Left lung (tissue), 10 donors: Measurements from ENCODE around the gene RFX2. TPM values are rescaled to one million over a fixed set of nuclear protein-coding genes. Genes with fewer than 3 reads are reported as not detected.
A peak's percentile ranks its signal among the peaks of the same experiment; 100 is the strongest.

Experiments
- ATAC-seq: fragments of 200-7000 bp; cut with Tn5 transposase; one replicate; pipeline ENCODE4 v1.9.1; 2020; ENCODE audit warnings: moderate library complexity
- DNase-seq, 4 donors: peaks; one replicate each; pipeline ENCODE4 v3.0.0-alpha.2; 2013 to 2020
- H3K27ac ChIP-seq, 2 donors: fragments of 200-600 bp; sonication (generic) in 1 of 2; one replicate each; pipeline versions ENCODE4 v1.5.0 to v1.8.0; 2020 to 2021
- H3K27me3 ChIP-seq, 2 donors: fragments of 200-600 bp; sonication (generic) in 1 of 2; one replicate each; pipeline versions ENCODE4 v1.5.0 to v1.8.0; 2020 to 2021
- H3K36me3 ChIP-seq, 2 donors: fragments of 200-600 bp; sonication (generic) in 1 of 2; one replicate each; pipeline versions ENCODE4 v1.5.0 to v1.8.0; 2020 to 2021
- H3K4me1 ChIP-seq, 2 donors: fragments of 200-600 bp; one replicate each; pipeline ENCODE4 v1.8.0; 2021
- H3K4me3 ChIP-seq, 2 donors: fragments of 200-600 bp; sonication (generic) in 1 of 2; one replicate each; pipeline versions ENCODE4 v1.5.0 to v1.8.0; 2020 to 2021; ENCODE audit warnings: mild to moderate bottlenecking in 1 of 2
- H3K9me3 ChIP-seq, 2 donors: fragments of 200-600 bp; sonication (generic) in 1 of 2; one replicate each; pipeline versions ENCODE4 v1.5.0 to v1.8.0; 2020 to 2021
- CTCF ChIP-seq, 2 donors: fragments of 200-600 bp; sonication (generic) in 1 of 2; IDR thresholded peaks; one replicate each; pipeline versions ENCODE4 v1.5.0 to v1.8.0; 2021; ENCODE audit warnings: antibody characterized with exemption in 2 of 2
- intact Hi-C, 2 donors: fragments of 100-400 bp; cut with DNase I; formaldehyde crosslinking; loops; one replicate each; pipeline versions ENCODE4 v1.11.2 to v1.14.2; 2022
- polyA plus RNA-seq, 6 donors: library from polyadenylated mRNA; unstranded; fragments of 120-200 nt; gene quantifications; one replicate each; pipeline ENCODE4 v1.2.1, GENCODE V29; 2013; ENCODE audit not compliant: insufficient read length in 6 of 6
- total RNA-seq, 2 donors: library from RNA; stranded (reverse); fragmentation: NEBNext Ultra II Directional; extraction: Animal tissue kit (Norgen Biotek cat#: 25700); gene quantifications; one replicate each; pipeline ENCODE4 v1.2.1, GENCODE V29; 2021
- donor health status: DM: no; HTN: yes; CAD: no.
- donor health status: DM: no; HTN: no; CAD: no.

The RFX2 gene
- total and polyA plus RNA-seq, 8 donors = 12.7 to 18.8 (median 16.5) TPM

DNA sequence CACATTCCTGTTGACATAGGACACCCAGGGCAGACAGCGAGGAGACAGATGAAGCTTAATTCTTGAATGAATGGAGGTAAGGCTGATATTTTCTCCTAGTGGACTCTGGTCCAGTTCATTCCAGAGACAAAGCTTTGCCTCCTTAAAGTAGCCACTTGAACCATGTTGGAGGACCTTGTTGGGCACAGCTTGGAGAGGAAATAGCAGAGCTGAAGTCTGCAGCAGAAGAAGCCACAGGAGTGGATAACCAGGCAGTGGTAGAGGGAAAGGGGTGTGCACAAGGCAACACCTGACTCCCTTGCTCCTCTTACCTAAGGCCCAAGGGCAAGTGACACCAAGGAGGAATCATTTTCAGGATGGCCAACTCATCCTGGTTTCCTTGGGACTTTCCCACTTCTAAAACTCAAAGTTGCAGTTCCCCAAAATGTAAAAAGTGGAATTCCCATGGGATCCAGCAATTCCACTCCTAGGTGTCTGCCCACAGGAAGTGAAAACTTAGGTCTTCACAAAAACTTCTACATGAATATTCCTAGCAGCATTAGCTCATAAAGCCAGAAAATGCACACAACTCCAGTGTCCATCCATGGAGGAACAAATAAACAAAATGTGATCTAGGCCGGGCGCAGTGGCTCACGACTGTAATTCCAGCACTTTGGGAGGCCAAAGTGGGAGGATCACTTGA lies 6.6 kb upstream of the RFX2 start:
- H3K27me3 ChIP-seq = no peaks in the 10 kb centered on the region
- DNase-seq (no peak), ATAC-seq (peak; percentile 76)
- intact Hi-C loops = no loop called here
- H3K4me3 ChIP-seq = no peak overlapping the region
- H3K36me3 ChIP-seq = no peaks in the 10 kb centered on the region
- no peak for TF ChIP-seq CTCF (IDR thresholded peaks at IDR 0.05)
- H3K27ac ChIP-seq = no peak overlapping the region
- H3K4me1 ChIP-seq = no peaks in the 10 kb centered on the region
- peaks cover 0 to 9% of the 10 kb centered on the region in 2 donors for H3K9me3 ChIP-seq

DNA sequence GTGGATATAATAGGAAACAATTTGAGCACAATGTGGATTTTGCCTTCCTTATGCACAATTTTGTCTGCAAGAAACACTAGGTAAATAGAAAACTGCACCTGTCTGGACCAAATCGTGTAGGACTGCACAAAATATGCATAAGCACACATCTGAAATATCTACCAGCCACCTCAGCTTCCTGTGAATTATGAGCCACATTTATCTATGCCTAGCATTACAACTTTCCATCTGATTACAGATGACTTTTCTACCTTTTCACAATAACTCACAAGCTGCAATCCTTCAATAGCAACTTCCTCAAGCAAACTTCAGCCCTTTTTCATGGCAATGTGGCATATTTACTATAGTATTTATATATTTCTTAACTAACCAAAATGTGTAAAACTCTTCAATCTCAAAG lies 5.7 kb upstream of the RFX2 start:
- no peak for DNase-seq
- no peak overlapping the region for H3K4me3 ChIP-seq
- ATAC-seq = no peak
- no peak for TF ChIP-seq CTCF (IDR thresholded peaks at IDR 0.05)
- H3K4me1 ChIP-seq = peaks cover 0 to 7% of the 10 kb centered on the region in 2 donors
- H3K36me3 ChIP-seq = no peaks in the 10 kb centered on the region
- peaks cover 0 to 9% of the 10 kb centered on the region in 2 donors for H3K9me3 ChIP-seq
- no peak overlapping the region for H3K27ac ChIP-seq
- intact Hi-C loops = no loop called here
- H3K27me3 ChIP-seq = no peaks in the 10 kb centered on the region

DNA sequence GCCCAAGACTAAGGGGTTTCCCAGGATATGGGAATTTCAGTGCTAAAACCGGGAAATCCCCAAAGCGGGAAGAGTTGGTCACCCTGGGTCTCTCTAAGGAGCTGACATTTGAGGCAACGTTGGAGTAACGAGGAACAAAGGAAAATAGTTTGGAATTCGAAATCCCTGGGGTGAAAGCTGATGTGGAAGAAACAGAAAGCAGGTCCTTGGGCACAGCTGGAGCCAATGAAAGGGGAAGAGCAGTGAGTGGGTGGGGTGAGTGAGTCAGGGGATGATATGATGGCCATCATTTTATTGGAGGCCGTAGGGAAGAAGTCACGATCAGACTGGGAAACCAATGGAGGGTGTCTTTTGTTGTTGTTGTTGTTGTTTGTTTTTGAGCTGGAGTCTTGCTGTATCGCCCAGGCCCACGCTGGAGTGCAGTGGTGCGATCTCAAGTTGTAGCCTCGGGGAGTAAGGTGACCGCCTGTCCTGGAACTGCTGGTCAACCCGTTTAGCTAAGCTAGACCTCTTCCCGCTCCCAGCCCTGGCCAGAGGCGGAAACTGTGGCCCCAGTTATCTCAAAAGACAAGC lies 3.4 kb upstream of the RFX2 start:
- ATAC-seq = no peak
- TF ChIP-seq CTCF (IDR thresholded peaks at IDR 0.05) = no peak
- no peaks in the 10 kb centered on the region for H3K27me3 ChIP-seq
- no peaks in the 10 kb centered on the region for H3K36me3 ChIP-seq
- peaks cover 3 to 18% of the 10 kb centered on the region in 2 donors for H3K4me1 ChIP-seq
- H3K9me3 ChIP-seq = peaks cover 0 to 6% of the 10 kb centered on the region in 2 donors
- H3K27ac ChIP-seq = no peak overlapping the region
- intact Hi-C loops = no loop called here
- no peak for DNase-seq
- no peak overlapping the region for H3K4me3 ChIP-seq

- Histone ChIP-seq H3K4me1 (peaks cover 6 to 37% of the 10 kb centered on the region in 2 donors), H3K36me3 (no peaks in the 10 kb centered on the region), H3K9me3 (no peaks in the 10 kb centered on the region), H3K4me3 (peak overlapping the region; percentile 59 to 62), H3K27ac (peak overlapping the region; percentile 80 to 91), H3K27me3 (no peaks in the 10 kb centered on the region)
- intact Hi-C loops = loop anchor here in 1 of 2 donors (5.0 kb wide), 1 partner anchor 43 kb away; no protein-coding TSS in a partner anchor
- no peak for TF ChIP-seq CTCF (IDR thresholded peaks at IDR 0.05)
- no peak for DNase-seq
- ATAC-seq = no peak
Observed at GRCh38 chr19:6109947-6110346, 353 bp downstream of the RFX2 start.
